GM19351 (cell line): Measurements from ENCODE around the gene TMOD4.

Experiments
- ATAC-seq: cut with Tn5 transposase; IDR thresholded peaks from one replicate; pipeline ENCODE4 v1.9.1; 2021; ENCODE audit warnings: mild to moderate bottlenecking, moderate library complexity; ENCODE audit not compliant: unreplicated experiment

Gene TMOD4

GRCh38 chr1:151176514-151177045 lies 799 bp upstream of the TMOD4 start:
- ATAC-seq = no peak

GRCh38 chr1:151175041-151175741 lies 590 bp downstream of the TMOD4 start:
- ATAC-seq = no peak

GRCh38 chr1:151171190-151171589 lies 4.6 kb downstream of the TMOD4 start:
- ATAC-seq = no peak

- no peak for ATAC-seq
Observed at GRCh38 chr1:151167116-151167515, 8.7 kb downstream of the TMOD4 start.

- peak; percentile 11 for ATAC-seq
Observed at GRCh38 chr1:151166505-151166956, 9.2 kb downstream of the TMOD4 start.

GRCh38 chr1:151165738-151166504 lies 9.9 kb downstream of the TMOD4 start, which contains the start of the genes LYSMD1 and SCNM1:
LYSMD1 (minus strand) TSS chr1:151165902; CDS start chr1:151165258, 644 bp downstream.
SCNM1 (plus strand) TSS chr1:151166144; CDS start chr1:151166153, 9 bp downstream.
- peak; percentile 81 for ATAC-seq

- ATAC-seq = peak; percentile 4
Observed at GRCh38 chr1:151165281-151165737, 10.5 kb downstream of the TMOD4 start.

GRCh38 chr1:151164732-151165280 lies 11.0 kb downstream of the TMOD4 start:
- no peak for ATAC-seq

GRCh38 chr1:151159373-151159772 lies 16.4 kb downstream of the TMOD4 start:
- ATAC-seq = no peak

- no peak for ATAC-seq
Observed at GRCh38 chr1:151158751-151159251, 17.0 kb downstream of the TMOD4 start.

GRCh38 chr1:151158326-151158725 lies 17.5 kb downstream of the TMOD4 start:
- ATAC-seq = no peak

GRCh38 chr1:151157067-151157531 lies 18.7 kb downstream of the TMOD4 start:
- ATAC-seq = no peak

- peak; percentile 71 for ATAC-seq
Observed at GRCh38 chr1:151156515-151156819, 19.3 kb downstream of the TMOD4 start, which contains the start of gene TNFAIP8L2. TNFAIP8L2 (plus strand) TSS chr1:151156649; CDS start chr1:151158698, 2,049 bp downstream.

GRCh38 chr1:151147665-151148064 lies 28.1 kb downstream of the TMOD4 start:
- ATAC-seq = no peak

- no peak for ATAC-seq
Observed at GRCh38 chr1:151147132-151147503, 28.7 kb downstream of the TMOD4 start.

GRCh38 chr1:151146412-151147131 lies 29.2 kb downstream of the TMOD4 start, which contains the start of gene SEMA6C:
SEMA6C (minus strand) TSS chr1:151146631; CDS start chr1:151142621, 4,010 bp downstream.
- ATAC-seq = peak; percentile 99

- ATAC-seq = peak; percentile 19
Observed at GRCh38 chr1:151146072-151146411, 29.7 kb downstream of the TMOD4 start.

- ATAC-seq = no peak
Observed at GRCh38 chr1:151145304-151146071, 30.3 kb downstream of the TMOD4 start.

GRCh38 chr1:151144474-151145303 lies 31.1 kb downstream of the TMOD4 start:
- ATAC-seq = no peak
